ENCODE data around the gene OR10A3.

GRCh38 chr11:7964873-7965272 is 23.4 kb upstream of the OR10A3 start:
- TF ChIP-seq CTCF (IDR thresholded peaks at IDR 0.05): no peak
- no peak for TF ChIP-seq EP300 (IDR thresholded peaks at IDR 0.05)
- TF ChIP-seq POLR2A (IDR thresholded peaks at IDR 0.05): no peak
